ENCODE results near the gene MOSPD3. TPM values are rescaled to one million over a fixed set of nuclear protein-coding genes. Genes with fewer than 3 reads are reported as not detected.

The MOSPD3 gene
- total RNA-seq, 1 donor from 2014 or later, result 17.5 TPM

GRCh38 chr7:100584054-100584682, 28.2 kb upstream of the MOSPD3 start:
- H3K4me3 Mint-ChIP-seq (ENCODE audit: unreplicated experiment), result peak overlapping the region; percentile 85
- no peaks in the 10 kb centered on the region for H3K36me3 Mint-ChIP-seq (ENCODE audit: low read depth)
- H3K4me1 Mint-ChIP-seq (ENCODE audit: low read depth), result peaks cover 31% of the 10 kb centered on the region
- no peak for DNase-seq (ENCODE audit: low spot score)
- peak overlapping the region; percentile 93 for H3K27ac Mint-ChIP-seq (ENCODE audit: unreplicated experiment)
- H3K9me3 Mint-ChIP-seq (ENCODE audit: low read depth), result no peaks in the 10 kb centered on the region
- TF ChIP-seq CTCF (IDR thresholded peaks at IDR 0.05), result no peak
- no peaks in the 10 kb centered on the region for H3K27me3 Mint-ChIP-seq (ENCODE audit: low read depth)

DNA sequence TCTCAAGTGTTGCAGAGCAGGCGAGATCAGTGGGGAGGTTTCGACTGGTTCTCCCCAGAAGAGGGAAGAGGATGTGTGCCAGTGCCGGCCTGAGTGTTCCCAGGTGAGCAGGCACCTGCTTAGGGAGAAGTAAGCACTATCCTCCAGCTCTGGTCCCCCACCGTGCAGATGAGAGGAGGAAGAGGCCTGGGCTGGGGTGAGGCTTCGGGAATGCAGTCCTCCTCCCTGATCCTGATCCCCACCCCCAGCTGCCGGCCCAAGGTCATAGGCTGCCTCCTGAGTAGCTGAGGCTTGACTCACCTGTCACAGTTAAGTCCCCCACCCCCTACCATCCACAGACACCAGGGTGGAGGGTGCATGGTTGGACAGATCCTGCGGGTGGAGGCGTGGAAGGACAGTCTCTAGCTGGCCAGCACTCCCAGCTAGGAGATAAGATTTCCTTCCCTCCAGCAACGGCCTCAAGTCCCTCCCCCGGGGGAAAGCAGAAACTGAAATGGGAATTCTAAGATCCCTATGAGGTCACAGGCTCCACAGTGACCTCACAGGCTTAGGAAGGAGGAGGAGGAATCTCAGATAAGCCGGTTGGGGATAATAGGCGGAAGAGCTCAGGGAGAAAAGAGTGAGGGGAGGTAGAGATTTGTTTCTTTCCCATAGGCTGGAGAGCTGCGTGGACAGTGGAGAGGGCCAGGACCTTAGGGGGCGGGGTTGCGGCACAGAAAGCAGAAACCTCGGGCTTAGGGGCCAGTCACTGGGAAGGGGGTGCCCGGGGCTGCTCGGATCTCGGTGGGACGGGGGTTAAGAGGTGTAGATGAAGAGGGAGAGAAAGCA, 27.4 kb upstream of the MOSPD3 start:
- Mint-ChIP-seq H3K4me3 (ENCODE audit: unreplicated experiment) (peak overlapping the region; percentile 85), H3K4me1 (ENCODE audit: low read depth) (peaks cover 33% of the 10 kb centered on the region), H3K27ac (ENCODE audit: unreplicated experiment) (peak overlapping the region; percentile 92), H3K9me3 (ENCODE audit: low read depth) (no peaks in the 10 kb centered on the region), H3K36me3 (ENCODE audit: low read depth) (no peaks in the 10 kb centered on the region), H3K27me3 (ENCODE audit: low read depth) (no peaks in the 10 kb centered on the region)
- no peak for DNase-seq (ENCODE audit: low spot score)
- no peak for TF ChIP-seq CTCF (IDR thresholded peaks at IDR 0.05)

DNA sequence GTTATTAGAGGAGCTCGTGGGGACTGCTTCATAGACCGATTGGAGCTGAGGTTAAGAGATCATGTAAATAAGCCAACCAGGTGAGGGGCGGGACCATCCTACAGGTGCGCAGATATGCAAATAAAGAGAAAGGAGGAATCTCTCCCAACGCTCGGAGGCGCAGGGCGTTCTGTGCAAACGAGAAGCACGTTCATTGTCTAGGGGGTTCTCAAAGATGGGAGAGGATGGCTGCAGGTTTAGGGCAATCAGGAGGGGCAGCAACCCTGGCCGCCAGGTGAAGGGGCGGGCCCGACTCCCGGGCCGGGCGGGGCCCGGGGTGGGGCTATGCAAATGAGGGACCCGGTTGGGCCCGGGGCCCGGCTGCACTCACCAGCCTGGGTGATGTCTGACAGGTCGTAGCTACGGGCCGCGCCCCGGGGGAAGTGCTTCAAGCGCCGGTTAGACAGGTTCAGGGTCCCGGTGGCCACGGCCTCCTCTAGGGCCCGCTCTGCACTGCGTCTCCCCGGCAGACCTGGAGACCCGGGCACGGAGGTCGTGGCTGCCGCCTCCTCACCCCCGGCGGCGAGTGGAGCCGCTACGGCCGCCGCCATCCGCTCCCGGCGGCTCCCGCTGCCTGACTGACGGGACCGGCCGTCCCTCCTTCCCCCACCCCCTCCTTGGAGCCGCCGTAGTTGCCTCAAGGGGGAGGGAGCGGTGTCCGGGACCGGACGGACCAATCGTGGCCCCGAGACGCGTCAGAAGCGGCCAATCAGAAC, 26.7 kb upstream of the MOSPD3 start, which contains the start of gene LRCH4:
TSS of gene LRCH4 (minus strand) at position 619 of the 755 bp plus-strand sequence. CDS start at position 590, 29 bp downstream.
- H3K9me3 Mint-ChIP-seq (ENCODE audit: low read depth), result no peaks in the 10 kb centered on the region
- H3K27me3 Mint-ChIP-seq (ENCODE audit: low read depth), result no peaks in the 10 kb centered on the region
- peak; percentile 7 for TF ChIP-seq CTCF (IDR thresholded peaks at IDR 0.05)
- H3K36me3 Mint-ChIP-seq (ENCODE audit: low read depth), result no peaks in the 10 kb centered on the region
- H3K4me1 Mint-ChIP-seq (ENCODE audit: low read depth), result peaks cover 39% of the 10 kb centered on the region
- peak; percentile 92 for DNase-seq (ENCODE audit: low spot score)
- H3K27ac Mint-ChIP-seq (ENCODE audit: unreplicated experiment), result peak within 1 kb of the TSS; percentile 92
- peak within 1 kb of the TSS; percentile 85 for H3K4me3 Mint-ChIP-seq (ENCODE audit: unreplicated experiment)

GRCh38 chr7:100586266-100587025, 25.9 kb upstream of the MOSPD3 start, which contains the start of gene FBXO24:
Gene FBXO24, plus strand, starts transcription at chr7:100586328. Its CDS starts 298 bp downstream, at chr7:100586626.
- DNase-seq (ENCODE audit: low spot score), result peak; percentile 100
- Mint-ChIP-seq H3K9me3 (ENCODE audit: low read depth) (no peaks in the 10 kb centered on the region), H3K27ac (ENCODE audit: unreplicated experiment) (peak within 1 kb of the TSS; percentile 92), H3K4me3 (ENCODE audit: unreplicated experiment) (peak within 1 kb of the TSS; percentile 85), H3K4me1 (ENCODE audit: low read depth) (peaks cover 39% of the 10 kb centered on the region), H3K36me3 (ENCODE audit: low read depth) (no peaks in the 10 kb centered on the region), H3K27me3 (ENCODE audit: low read depth) (no peaks in the 10 kb centered on the region)
- no peak for TF ChIP-seq CTCF (IDR thresholded peaks at IDR 0.05)
